22Rv1 (cell line): ENCODE data around the gene FBXL13.

Experiments used
- H3K27ac ChIP-seq: fragments of 450-650 bp; 2 replicates; pipeline ENCODE4 v1.5.1; 2017
- ZFX ChIP-seq: fragments of 450-650 bp; IDR thresholded peaks from 2 replicates; pipeline ENCODE4 v1.6.1; 2017; ENCODE audit warnings: antibody characterized with exemption, borderline replicate concordance
- TF ChIP-seq, protein P1 (sequence below): fragments of 450-650 bp; IDR thresholded peaks from 2 replicates; pipeline ENCODE4 v1.5.1; 2017; ENCODE audit warnings: mild to moderate bottlenecking

The FBXL13 gene

GRCh38 chr7:102953406-102953805 is 121.2 kb downstream of the FBXL13 start:
- no peak overlapping the region for H3K27ac ChIP-seq
- TF ChIP-seq ZFX: no peak
- TF ChIP-seq, protein P1, sequence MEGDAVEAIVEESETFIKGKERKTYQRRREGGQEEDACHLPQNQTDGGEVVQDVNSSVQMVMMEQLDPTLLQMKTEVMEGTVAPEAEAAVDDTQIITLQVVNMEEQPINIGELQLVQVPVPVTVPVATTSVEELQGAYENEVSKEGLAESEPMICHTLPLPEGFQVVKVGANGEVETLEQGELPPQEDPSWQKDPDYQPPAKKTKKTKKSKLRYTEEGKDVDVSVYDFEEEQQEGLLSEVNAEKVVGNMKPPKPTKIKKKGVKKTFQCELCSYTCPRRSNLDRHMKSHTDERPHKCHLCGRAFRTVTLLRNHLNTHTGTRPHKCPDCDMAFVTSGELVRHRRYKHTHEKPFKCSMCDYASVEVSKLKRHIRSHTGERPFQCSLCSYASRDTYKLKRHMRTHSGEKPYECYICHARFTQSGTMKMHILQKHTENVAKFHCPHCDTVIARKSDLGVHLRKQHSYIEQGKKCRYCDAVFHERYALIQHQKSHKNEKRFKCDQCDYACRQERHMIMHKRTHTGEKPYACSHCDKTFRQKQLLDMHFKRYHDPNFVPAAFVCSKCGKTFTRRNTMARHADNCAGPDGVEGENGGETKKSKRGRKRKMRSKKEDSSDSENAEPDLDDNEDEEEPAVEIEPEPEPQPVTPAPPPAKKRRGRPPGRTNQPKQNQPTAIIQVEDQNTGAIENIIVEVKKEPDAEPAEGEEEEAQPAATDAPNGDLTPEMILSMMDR: no peak

DNA sequence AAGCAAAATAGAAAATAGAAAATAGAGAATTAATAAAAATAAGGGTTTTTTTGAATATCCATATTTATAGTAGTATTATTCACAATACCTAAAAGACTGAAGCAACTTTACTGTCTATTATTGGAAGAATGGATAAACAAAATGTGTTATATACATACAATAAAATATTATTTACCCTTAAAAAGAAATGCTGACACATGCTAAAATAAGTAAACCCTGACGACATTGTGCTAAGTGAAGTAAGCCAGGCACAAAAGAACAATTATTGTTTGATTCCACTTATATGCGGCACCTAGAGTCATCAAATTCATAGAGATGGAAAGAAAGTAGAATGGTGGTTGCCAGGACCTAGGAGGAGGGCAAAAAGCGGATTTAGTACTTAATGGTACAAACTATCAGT is 122.8 kb downstream of the FBXL13 start:
- TF ChIP-seq, protein P1: no peak
- TF ChIP-seq ZFX: no peak
- H3K27ac ChIP-seq: no peak overlapping the region

DNA sequence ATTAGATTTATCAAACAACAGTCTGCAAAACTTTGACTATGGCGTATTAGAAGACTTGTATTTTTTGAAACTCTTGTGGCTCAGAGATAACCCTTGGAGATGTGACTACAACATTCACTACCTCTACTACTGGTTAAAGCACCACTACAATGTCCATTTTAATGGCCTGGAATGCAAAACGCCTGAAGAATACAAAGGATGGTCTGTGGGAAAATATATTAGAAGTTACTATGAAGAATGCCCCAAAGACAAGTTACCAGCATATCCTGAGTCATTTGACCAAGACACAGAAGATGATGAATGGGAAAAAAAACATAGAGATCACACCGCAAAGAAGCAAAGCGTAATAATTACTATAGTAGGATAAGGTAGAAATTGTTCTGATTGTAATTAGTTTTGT is 130.4 kb downstream of the FBXL13 start:
- no peak overlapping the region for H3K27ac ChIP-seq

GRCh38 chr7:102943423-102944169 is 131.0 kb downstream of the FBXL13 start:
- TF ChIP-seq, protein P1: no peak
- no peak for TF ChIP-seq ZFX
- no peak overlapping the region for H3K27ac ChIP-seq

More for the DNA sequence above, 130.4 kb downstream of the FBXL13 start:
- TF ChIP-seq, protein P1: no peak
- no peak for TF ChIP-seq ZFX

DNA sequence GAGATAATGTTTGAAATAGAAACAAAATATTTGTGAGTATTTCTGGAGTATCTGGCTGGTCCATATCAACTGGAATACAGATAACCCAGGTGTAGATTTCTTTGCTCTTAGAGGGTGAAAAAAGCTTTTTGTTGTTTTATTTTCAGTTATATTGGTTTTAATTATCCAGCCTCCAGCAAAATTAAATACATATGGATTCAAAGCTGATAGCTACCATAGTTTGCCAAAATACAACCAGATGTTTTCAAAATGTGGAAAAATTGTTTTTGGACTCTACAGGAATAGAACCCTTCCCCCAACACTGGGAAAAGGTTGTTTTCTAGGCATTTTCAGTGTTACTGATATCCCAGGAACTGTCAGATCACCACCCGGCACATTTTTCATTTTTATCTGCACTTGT is 131.7 kb downstream of the FBXL13 start:
- no peak for TF ChIP-seq ZFX
- TF ChIP-seq, protein P1: no peak
- H3K27ac ChIP-seq: no peak overlapping the region

DNA sequence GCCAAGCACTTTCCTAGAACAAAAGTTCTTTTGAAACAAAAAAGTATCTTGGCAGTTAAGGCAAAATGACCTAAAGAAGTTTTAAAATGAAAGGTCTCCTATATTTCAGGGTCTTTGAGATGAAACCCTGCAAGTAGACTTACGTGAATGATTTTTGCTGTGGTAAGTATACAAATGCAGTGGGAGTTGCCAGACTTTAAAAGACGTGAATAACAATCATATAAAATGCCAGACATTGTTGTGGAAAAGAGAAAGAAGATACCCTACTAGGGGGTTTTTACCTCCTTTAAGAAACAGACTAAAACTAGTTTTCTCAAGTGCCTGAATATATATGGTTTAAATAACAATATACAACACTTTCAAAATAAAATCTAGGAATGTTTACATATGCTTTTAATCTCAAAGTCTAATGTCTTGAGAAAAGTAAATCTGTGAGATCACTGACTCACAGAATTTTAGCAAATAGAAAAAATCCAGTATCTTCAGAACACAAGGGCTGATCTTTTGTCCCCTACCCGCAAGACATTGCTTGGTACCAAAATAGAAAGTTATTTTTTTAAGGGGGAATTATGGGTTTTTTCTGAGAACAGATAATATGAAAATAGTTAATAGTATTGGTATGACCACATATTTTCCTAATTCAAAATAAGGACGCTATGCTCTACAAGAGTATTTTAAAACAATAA is 132.3 kb downstream of the FBXL13 start:
- H3K27ac ChIP-seq: no peak overlapping the region
- TF ChIP-seq, protein P1: no peak
- no peak for TF ChIP-seq ZFX

GRCh38 chr7:102938679-102939078 is 135.9 kb downstream of the FBXL13 start:
- H3K27ac ChIP-seq: no peak overlapping the region
- TF ChIP-seq, protein P1: no peak
- TF ChIP-seq ZFX: no peak
